A673 (cell line): ENCODE results near the gene FKBP1A.

Source experiments
- EZH2 ChIP-seq: fragments of 200-600 bp; sonication (generic); IDR thresholded peaks from 2 replicates; pipeline ENCODE4 v1.6.1; 2017; ENCODE audit warnings: borderline replicate concordance, low read depth, mild to moderate bottlenecking, mixed read lengths, antibody characterized with exemption, low read length; ENCODE audit not compliant: poor library complexity, severe bottlenecking
- TF ChIP-seq, protein P1 (sequence below): fragments of 300-800, 200-600 bp; sonication (generic); conservative IDR thresholded peaks from 2 replicates; pipeline ENCODE4 v1.5.1; 2017; ENCODE audit warnings: low read depth, mild to moderate bottlenecking, antibody characterized with exemption, low read length, moderate library complexity, mixed read lengths

DNA sequence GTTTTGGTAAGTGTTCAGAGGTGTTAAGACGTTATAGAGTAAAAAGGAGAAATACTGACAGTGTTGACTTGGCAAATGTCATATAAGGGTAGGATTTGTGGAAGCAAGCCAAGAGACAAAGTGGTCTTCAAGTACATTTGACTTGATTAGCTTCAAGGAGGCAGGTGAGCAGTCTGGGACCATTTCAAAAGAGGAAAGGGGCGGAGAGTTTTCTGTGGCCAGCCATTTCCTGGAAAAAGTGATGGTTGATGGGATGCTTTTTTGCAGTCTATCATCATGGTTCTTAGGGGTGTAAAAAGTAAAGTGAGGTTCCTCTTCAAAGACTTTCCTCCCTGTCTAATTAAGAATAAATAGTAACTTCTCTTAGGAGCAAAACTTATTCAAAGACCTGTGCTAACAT is 28.7 kb downstream of the FKBP1A start:
- TF ChIP-seq, protein P1, sequence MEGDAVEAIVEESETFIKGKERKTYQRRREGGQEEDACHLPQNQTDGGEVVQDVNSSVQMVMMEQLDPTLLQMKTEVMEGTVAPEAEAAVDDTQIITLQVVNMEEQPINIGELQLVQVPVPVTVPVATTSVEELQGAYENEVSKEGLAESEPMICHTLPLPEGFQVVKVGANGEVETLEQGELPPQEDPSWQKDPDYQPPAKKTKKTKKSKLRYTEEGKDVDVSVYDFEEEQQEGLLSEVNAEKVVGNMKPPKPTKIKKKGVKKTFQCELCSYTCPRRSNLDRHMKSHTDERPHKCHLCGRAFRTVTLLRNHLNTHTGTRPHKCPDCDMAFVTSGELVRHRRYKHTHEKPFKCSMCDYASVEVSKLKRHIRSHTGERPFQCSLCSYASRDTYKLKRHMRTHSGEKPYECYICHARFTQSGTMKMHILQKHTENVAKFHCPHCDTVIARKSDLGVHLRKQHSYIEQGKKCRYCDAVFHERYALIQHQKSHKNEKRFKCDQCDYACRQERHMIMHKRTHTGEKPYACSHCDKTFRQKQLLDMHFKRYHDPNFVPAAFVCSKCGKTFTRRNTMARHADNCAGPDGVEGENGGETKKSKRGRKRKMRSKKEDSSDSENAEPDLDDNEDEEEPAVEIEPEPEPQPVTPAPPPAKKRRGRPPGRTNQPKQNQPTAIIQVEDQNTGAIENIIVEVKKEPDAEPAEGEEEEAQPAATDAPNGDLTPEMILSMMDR: no peak
- no peak for TF ChIP-seq EZH2
